ENCODE results near the gene MPZL1. TPM values are rescaled to one million over a fixed set of nuclear protein-coding genes. Genes with fewer than 3 reads are reported as not detected.

The MPZL1 gene
- total and polyA plus RNA-seq, 4 donors: 11.3 to 26.1 (median 16.8) TPM

DNA sequence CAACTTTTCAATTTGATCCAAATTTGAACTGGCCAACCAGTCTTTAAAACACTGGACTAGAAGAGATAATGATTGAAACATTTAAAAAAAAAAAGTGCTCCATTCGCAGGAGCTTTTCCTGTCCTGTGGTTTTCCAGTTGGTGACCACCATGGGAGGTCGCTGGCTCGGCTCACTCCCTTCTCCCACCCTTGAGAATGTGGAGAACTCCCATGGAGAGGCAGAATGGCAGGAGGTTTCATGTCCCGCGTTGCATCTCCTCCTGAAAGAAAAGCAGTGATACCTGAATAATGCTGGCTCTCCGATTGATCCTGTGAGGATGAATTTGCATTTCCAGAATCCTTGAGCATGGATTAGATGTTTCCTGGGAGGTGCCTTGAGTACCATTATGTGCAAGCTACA is 16.5 kb upstream of the MPZL1 start:
- no peaks in the 10 kb centered on the region for H3K9me3 ChIP-seq (ENCODE audit: control insufficient read depth in 4 of 4, low read length in 3 of 4)
- H3K27me3 ChIP-seq (ENCODE audit: control insufficient read depth in 4 of 4, insufficient read depth in 4 of 4, low read length in 3 of 4): no peaks in the 10 kb centered on the region
- peaks cover 0 to 3% (median 0%) of the 10 kb centered on the region in 4 donors for H3K36me3 ChIP-seq (ENCODE audit: control insufficient read depth in 4 of 4, insufficient read depth in 3 of 4, low read depth in 1 of 4, low read length in 3 of 4)
- H3K27ac ChIP-seq (ENCODE audit: low read depth in 1 of 2, low read length in 2 of 2): no peak overlapping the region
- DNase-seq (ENCODE audit: low spot score): no peak
- TF ChIP-seq EGR1 (IDR thresholded peaks at IDR 0.05; ENCODE audit: low read depth in 2 of 2) (no peak), TAF1 (conservative IDR thresholded peaks at IDR 0.05) (no peak), YY1 (IDR thresholded peaks at IDR 0.05) (no peak), GABPA (IDR thresholded peaks at IDR 0.05 in 1 of 2, conservative IDR thresholded peaks at IDR 0.05 in 1 of 2) (no peak), RAD21 (IDR thresholded peaks at IDR 0.05) (no peak), JUND (IDR thresholded peaks at IDR 0.05) (no peak), FOXA2 (IDR thresholded peaks at IDR 0.05) (no peak), HNF4A (conservative IDR thresholded peaks at IDR 0.05) (no peak), RXRA (IDR thresholded peaks at IDR 0.05) (no peak), FOXA1 (IDR thresholded peaks at IDR 0.05) (no peak), HNF4G (IDR thresholded peaks at IDR 0.05) (no peak), SP1 (IDR thresholded peaks at IDR 0.05) (no peak), NR2F2 (IDR thresholded peaks at IDR 0.05) (no peak)
- TF ChIP-seq, protein P1, sequence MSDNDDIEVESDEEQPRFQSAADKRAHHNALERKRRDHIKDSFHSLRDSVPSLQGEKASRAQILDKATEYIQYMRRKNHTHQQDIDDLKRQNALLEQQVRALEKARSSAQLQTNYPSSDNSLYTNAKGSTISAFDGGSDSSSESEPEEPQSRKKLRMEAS (IDR thresholded peaks at IDR 0.05): no peak
- TF ChIP-seq, protein P2, sequence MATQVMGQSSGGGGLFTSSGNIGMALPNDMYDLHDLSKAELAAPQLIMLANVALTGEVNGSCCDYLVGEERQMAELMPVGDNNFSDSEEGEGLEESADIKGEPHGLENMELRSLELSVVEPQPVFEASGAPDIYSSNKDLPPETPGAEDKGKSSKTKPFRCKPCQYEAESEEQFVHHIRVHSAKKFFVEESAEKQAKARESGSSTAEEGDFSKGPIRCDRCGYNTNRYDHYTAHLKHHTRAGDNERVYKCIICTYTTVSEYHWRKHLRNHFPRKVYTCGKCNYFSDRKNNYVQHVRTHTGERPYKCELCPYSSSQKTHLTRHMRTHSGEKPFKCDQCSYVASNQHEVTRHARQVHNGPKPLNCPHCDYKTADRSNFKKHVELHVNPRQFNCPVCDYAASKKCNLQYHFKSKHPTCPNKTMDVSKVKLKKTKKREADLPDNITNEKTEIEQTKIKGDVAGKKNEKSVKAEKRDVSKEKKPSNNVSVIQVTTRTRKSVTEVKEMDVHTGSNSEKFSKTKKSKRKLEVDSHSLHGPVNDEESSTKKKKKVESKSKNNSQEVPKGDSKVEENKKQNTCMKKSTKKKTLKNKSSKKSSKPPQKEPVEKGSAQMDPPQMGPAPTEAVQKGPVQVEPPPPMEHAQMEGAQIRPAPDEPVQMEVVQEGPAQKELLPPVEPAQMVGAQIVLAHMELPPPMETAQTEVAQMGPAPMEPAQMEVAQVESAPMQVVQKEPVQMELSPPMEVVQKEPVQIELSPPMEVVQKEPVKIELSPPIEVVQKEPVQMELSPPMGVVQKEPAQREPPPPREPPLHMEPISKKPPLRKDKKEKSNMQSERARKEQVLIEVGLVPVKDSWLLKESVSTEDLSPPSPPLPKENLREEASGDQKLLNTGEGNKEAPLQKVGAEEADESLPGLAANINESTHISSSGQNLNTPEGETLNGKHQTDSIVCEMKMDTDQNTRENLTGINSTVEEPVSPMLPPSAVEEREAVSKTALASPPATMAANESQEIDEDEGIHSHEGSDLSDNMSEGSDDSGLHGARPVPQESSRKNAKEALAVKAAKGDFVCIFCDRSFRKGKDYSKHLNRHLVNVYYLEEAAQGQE (IDR thresholded peaks at IDR 0.05): no peak
- TF ChIP-seq, protein P3, sequence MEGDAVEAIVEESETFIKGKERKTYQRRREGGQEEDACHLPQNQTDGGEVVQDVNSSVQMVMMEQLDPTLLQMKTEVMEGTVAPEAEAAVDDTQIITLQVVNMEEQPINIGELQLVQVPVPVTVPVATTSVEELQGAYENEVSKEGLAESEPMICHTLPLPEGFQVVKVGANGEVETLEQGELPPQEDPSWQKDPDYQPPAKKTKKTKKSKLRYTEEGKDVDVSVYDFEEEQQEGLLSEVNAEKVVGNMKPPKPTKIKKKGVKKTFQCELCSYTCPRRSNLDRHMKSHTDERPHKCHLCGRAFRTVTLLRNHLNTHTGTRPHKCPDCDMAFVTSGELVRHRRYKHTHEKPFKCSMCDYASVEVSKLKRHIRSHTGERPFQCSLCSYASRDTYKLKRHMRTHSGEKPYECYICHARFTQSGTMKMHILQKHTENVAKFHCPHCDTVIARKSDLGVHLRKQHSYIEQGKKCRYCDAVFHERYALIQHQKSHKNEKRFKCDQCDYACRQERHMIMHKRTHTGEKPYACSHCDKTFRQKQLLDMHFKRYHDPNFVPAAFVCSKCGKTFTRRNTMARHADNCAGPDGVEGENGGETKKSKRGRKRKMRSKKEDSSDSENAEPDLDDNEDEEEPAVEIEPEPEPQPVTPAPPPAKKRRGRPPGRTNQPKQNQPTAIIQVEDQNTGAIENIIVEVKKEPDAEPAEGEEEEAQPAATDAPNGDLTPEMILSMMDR (IDR thresholded peaks at IDR 0.05; ENCODE audit: low read depth, low read length, missing input control): no peak
- TF ChIP-seq, protein P4, sequence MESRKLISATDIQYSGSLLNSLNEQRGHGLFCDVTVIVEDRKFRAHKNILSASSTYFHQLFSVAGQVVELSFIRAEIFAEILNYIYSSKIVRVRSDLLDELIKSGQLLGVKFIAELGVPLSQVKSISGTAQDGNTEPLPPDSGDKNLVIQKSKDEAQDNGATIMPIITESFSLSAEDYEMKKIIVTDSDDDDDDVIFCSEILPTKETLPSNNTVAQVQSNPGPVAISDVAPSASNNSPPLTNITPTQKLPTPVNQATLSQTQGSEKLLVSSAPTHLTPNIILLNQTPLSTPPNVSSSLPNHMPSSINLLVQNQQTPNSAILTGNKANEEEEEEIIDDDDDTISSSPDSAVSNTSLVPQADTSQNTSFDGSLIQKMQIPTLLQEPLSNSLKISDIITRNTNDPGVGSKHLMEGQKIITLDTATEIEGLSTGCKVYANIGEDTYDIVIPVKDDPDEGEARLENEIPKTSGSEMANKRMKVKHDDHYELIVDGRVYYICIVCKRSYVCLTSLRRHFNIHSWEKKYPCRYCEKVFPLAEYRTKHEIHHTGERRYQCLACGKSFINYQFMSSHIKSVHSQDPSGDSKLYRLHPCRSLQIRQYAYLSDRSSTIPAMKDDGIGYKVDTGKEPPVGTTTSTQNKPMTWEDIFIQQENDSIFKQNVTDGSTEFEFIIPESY (IDR thresholded peaks at IDR 0.05): no peak
- TF ChIP-seq, protein P5, sequence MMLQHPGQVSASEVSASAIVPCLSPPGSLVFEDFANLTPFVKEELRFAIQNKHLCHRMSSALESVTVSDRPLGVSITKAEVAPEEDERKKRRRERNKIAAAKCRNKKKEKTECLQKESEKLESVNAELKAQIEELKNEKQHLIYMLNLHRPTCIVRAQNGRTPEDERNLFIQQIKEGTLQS (IDR thresholded peaks at IDR 0.05): no peak
- H3K4me1 ChIP-seq (ENCODE audit: control insufficient read depth in 4 of 4, insufficient read depth in 4 of 4, low read length in 3 of 4): no peaks in the 10 kb centered on the region
- WGBS: 55% methylated on average over 6 of the region's 6 CpGs
- no peak overlapping the region for H3K4me3 ChIP-seq (ENCODE audit: low read depth in 1 of 3, low read length in 3 of 3)
- no peak overlapping the region for H3K9ac ChIP-seq (ENCODE audit: low read depth in 1 of 2, low read length in 2 of 2)

Measured in liver (tissue), 9 donors.